ENCODE measurements around the gene ARAF. TPM values are rescaled to one million over a fixed set of nuclear protein-coding genes. Genes with fewer than 3 reads are reported as not detected.
"Not testable (repeated sequence)": the region's sequence is repeated elsewhere in the genome, so short reads cannot be mapped to it uniquely, and the experiment has no call there.

ARAF gene
- 53.2 and 63.5 TPM in 2 replicates for total RNA-seq (2022)
- percentile 74 among the genes with signal in this experiment for Bru-seq, nascent RNA
- percentile 85 among the genes with signal in this experiment for BruChase-seq, experiment 1, labeled RNA remaining after a 6-hour chase
- BruChase-seq, experiment 2, labeled RNA remaining after a 2-hour chase, result percentile 72 among the genes with signal in this experiment
- long read RNA-seq, transcript ARAF-203 (16 exons, 2,458 nt), result major isoform, 141 of 180 reads
- long read RNA-seq, transcript ARAF-202 (6 exons, 1,271 nt), result minor isoform, 5 of 180 reads
- long read RNA-seq, partial matches to known transcripts, result 23 of 180 reads
- long read RNA-seq, other reads (novel, unspliced or antisense), result 11 of 180 reads

DNA sequence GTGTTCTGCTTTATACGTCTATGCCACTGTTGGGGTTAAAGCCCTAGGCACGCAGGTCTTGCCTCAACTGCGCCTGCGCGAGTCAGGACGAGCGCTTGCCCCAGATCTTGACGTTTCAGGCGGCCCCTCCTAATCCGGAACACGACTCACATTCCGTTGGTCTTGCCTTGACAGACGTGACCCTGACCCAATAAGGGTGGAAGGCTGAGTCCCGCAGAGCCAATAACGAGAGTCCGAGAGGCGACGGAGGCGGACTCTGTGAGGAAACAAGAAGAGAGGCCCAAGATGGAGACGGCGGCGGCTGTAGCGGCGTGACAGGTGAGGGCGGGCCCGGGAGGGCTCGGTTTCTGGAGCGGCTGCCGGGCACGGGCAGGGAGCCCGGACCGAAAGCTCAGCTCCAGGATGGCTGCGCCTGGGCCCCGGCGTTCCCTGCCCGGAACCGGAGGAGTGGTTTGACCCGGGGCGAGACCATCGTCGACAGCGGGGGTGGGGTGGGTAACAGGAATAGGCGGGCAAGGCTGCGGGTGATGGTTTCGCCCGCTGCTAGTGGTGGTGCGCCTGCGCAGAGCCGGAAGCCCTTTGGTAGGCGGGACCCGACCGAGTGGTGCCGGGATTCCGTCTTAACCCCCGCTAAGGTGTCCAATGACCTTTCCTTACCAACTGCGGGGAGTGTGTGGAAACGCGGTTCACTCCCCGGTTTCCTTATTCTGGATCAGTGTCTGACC, at the start of gene ARAF:
TSS of gene ARAF (plus strand) at position 272 of the 725 bp plus-strand sequence. CDS start 1,763 bp downstream, outside the sequence.
- TF ChIP-seq, protein P1, sequence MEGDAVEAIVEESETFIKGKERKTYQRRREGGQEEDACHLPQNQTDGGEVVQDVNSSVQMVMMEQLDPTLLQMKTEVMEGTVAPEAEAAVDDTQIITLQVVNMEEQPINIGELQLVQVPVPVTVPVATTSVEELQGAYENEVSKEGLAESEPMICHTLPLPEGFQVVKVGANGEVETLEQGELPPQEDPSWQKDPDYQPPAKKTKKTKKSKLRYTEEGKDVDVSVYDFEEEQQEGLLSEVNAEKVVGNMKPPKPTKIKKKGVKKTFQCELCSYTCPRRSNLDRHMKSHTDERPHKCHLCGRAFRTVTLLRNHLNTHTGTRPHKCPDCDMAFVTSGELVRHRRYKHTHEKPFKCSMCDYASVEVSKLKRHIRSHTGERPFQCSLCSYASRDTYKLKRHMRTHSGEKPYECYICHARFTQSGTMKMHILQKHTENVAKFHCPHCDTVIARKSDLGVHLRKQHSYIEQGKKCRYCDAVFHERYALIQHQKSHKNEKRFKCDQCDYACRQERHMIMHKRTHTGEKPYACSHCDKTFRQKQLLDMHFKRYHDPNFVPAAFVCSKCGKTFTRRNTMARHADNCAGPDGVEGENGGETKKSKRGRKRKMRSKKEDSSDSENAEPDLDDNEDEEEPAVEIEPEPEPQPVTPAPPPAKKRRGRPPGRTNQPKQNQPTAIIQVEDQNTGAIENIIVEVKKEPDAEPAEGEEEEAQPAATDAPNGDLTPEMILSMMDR (IDR thresholded peaks at IDR 0.05; ENCODE audit: unreplicated experiment), result no peak
- intact Hi-C loops (cut with micrococcal nuclease), result loop anchor here (2.0 to 5.0 kb wide), 2 partner anchors 276 to 466 kb away; partner anchors contain the start of gene ZNF81
- H3K9me3 Mint-ChIP-seq (ENCODE audit: unreplicated experiment), result peaks cover 7% of the 10 kb centered on the region
- ChIA-PET CTCF (no interaction called here), POLR2A (interaction anchor here (0.6 to 1.5 kb wide), 5 partner anchors 20 to 90 kb away, joined by 3 to 5 read pairs (median 3); partner anchors contain the start of gene ELK1)
- peak; percentile 99 for DNase-seq (ENCODE audit: unreplicated experiment)
- peaks cover 18% of the 10 kb centered on the region for H3K4me1 Mint-ChIP-seq (ENCODE audit: insufficient read depth, unreplicated experiment)
- H3K36me3 Mint-ChIP-seq (ENCODE audit: insufficient read depth, unreplicated experiment), result peaks cover 28% of the 10 kb centered on the region
- H3K27me3 Mint-ChIP-seq (ENCODE audit: insufficient read depth, unreplicated experiment), result no peaks in the 10 kb centered on the region
- H3K27ac Mint-ChIP-seq (ENCODE audit: low read depth, unreplicated experiment), result peak within 1 kb of the TSS; percentile 99
- peak within 1 kb of the TSS; percentile 96 for H3K4me3 Mint-ChIP-seq (ENCODE audit: unreplicated experiment)
- no TSS peak for BruUV-seq (replicated peaks)

DNA sequence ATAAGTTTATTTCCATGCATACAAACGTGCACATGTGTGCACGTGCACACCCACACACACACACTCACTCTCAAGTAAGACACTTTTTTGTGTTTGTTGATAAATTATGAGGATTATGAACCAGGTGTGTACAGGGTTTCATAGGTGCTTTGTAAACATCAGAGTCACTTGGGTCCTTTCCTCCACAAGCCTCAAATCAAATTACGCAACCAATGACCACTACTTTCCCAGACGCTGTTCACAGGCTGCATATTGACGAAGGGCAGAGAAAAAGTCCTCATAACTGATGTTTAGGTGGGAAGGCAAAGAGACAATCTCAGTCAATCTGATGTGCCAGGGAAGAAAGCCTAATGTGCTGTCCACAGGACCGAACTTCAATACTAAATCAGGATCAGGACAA, 48.6 kb upstream of the ARAF start:
- CTCF ChIA-PET; H3K27ac Mint-ChIP-seq (ENCODE audit: low read depth, unreplicated experiment); H3K4me3 Mint-ChIP-seq (ENCODE audit: unreplicated experiment); H3K36me3 Mint-ChIP-seq (ENCODE audit: insufficient read depth, unreplicated experiment); DNase-seq (ENCODE audit: unreplicated experiment); H3K27me3 Mint-ChIP-seq (ENCODE audit: insufficient read depth, unreplicated experiment); H3K9me3 Mint-ChIP-seq (ENCODE audit: unreplicated experiment); BruUV-seq (replicated peaks); POLR2A ChIA-PET; intact Hi-C loops (cut with micrococcal nuclease): not testable (repeated sequence)
- peaks cover 12% of the 10 kb centered on the region for H3K4me1 Mint-ChIP-seq (ENCODE audit: insufficient read depth, unreplicated experiment)

DNA sequence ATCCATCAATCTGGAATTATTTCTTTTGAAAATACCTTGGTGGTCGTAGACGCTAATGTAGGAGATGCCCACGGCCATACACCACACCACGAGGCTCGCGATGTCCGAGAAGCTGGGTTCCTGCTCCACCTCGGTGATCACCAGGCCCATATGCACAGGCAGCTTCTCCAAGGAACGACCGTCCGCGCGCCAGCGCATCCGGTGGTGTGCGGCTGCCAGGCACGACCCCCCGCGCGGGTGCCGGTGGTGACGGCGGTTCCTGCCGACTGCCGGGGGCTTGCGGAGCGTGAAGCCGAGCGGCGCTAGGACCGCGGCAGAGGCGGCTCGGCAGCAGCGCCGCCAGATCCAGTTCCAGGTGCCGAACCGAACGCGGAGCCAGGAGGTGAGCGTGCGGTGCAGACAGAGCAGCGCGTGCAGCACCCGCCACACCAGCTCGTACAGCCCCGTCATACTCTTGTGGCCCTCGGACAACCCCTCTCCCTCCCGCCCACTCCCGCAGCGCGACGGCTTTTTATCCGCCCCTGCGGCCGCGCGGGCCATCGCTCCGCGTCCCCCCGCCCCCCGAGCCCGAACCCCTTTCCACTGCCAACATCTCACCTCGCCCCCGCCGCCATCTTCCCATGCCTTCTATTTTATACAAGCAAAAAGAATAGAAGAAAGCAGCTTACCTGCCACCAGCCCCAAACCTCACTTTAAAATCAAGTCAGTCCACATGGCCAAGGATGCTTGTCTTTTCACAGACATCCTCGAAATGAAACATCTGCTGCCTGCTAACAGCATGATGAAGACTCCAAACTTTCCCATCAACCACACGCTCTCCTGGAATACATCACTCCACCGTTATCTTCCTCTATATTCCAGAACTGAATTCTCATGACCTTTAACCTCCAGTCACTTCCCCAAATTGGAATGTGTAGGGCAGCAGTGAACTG, 47.7 kb upstream of the ARAF start:
- POLR2A ChIA-PET; H3K4me3 Mint-ChIP-seq (ENCODE audit: unreplicated experiment); DNase-seq (ENCODE audit: unreplicated experiment); intact Hi-C loops (cut with micrococcal nuclease); H3K36me3 Mint-ChIP-seq (ENCODE audit: insufficient read depth, unreplicated experiment); H3K9me3 Mint-ChIP-seq (ENCODE audit: unreplicated experiment); H3K27me3 Mint-ChIP-seq (ENCODE audit: insufficient read depth, unreplicated experiment); BruUV-seq (replicated peaks): not testable (repeated sequence)
- H3K4me1 Mint-ChIP-seq (ENCODE audit: insufficient read depth, unreplicated experiment), result peaks cover 12% of the 10 kb centered on the region
- CTCF ChIA-PET, result interaction anchor here (0.7 to 0.9 kb wide), 3 partner anchors 8 to 10 kb away, joined by 3 to 6 read pairs (median 5); no protein-coding TSS in a partner anchor
- peak overlapping the region; percentile 8 for H3K27ac Mint-ChIP-seq (ENCODE audit: low read depth, unreplicated experiment)

DNA sequence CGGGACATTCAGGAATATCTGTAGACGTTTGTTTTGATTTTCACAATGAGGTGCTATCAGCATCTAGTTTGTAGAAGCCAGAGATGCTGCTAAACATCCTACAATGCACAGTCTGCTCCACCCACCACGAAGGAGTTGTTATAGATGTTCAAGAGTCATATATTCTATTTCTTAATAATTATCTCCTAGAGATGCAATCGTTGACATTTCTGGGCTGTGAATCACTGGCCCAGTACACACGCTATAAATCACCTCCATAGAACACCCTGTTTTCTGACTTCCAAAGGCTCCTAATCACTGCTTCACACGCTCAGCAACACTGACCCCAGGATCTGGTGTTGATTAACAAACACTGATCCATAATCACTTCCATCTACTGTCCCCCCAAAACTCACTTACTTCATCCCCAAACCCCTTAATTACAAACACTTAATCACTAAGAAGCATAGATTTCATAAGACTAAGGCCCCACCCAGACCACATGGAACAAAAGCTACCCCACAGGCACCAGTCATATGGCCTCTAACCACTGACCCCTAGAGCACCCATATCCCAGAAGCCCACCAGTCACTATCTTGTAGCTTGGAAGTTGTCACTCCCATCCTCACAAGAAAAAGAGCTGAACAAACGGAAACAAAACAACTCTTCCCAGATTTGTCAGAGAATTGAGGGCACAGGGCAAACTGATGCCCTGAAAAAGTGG, 46.3 kb upstream of the ARAF start:
- no TSS peak for BruUV-seq (replicated peaks)
- H3K36me3 Mint-ChIP-seq (ENCODE audit: insufficient read depth, unreplicated experiment), result no peaks in the 10 kb centered on the region
- CTCF ChIA-PET, result interaction anchor here (0.6 to 1.2 kb wide), 5 partner anchors 9 to 75 kb away, joined by 3 to 6 read pairs (median 3); no protein-coding TSS in a partner anchor

More for the DNA sequence above, 46.3 kb upstream of the ARAF start:
- Mint-ChIP-seq H3K27me3 (ENCODE audit: insufficient read depth, unreplicated experiment) (no peaks in the 10 kb centered on the region), H3K4me3 (ENCODE audit: unreplicated experiment) (no peak overlapping the region), H3K4me1 (ENCODE audit: insufficient read depth, unreplicated experiment) (peaks cover 12% of the 10 kb centered on the region), H3K9me3 (ENCODE audit: unreplicated experiment) (peaks cover 8% of the 10 kb centered on the region), H3K27ac (ENCODE audit: low read depth, unreplicated experiment) (peak overlapping the region; percentile 34)
- peak; percentile 63 for DNase-seq (ENCODE audit: unreplicated experiment)
- POLR2A ChIA-PET, result interaction anchor here (1.1 to 2.7 kb wide), 4 partner anchors 14 to 31 kb away, joined by 4 to 10 read pairs (median 6); no protein-coding TSS in a partner anchor
- TF ChIP-seq, protein P1 (IDR thresholded peaks at IDR 0.05; ENCODE audit: unreplicated experiment), result no peak
- intact Hi-C loops (cut with micrococcal nuclease), result no loop called here

Data from MCF 10A (cell line).